NCI-H460 (cell line): ENCODE data around the gene MSGN1. TPM values are rescaled to one million over a fixed set of nuclear protein-coding genes. Genes with fewer than 3 reads are reported as not detected.

Experiments used
- DNase-seq: peaks from one replicate; pipeline ENCODE4 v3.0.0-alpha.2; 2016; ENCODE audit warnings: low read depth; ENCODE audit errors: extremely low read depth
- polyA plus RNA-seq: library from polyadenylated mRNA; depleted of rRNA; stranded (reverse); fragments of >200 nt; gene quantifications from 2 replicates; pipeline ENCODE4 v1.2.3, GENCODE V29; 2014; cell fraction: nucleus; rRNA removed
- total RNA-seq: library from RNA; depleted of rRNA; stranded (reverse); fragments of >200 nt; shearing (Covaris generic); gene quantifications from 2 replicates; pipeline ENCODE4 v1.2.3, GENCODE V29; 2014; rRNA removed

Gene MSGN1, protein sequence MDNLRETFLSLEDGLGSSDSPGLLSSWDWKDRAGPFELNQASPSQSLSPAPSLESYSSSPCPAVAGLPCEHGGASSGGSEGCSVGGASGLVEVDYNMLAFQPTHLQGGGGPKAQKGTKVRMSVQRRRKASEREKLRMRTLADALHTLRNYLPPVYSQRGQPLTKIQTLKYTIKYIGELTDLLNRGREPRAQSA
- total RNA-seq: not detected in 2 replicates
- polyA plus RNA-seq: not detected in 2 replicates

- no peak for DNase-seq
These were observed at the start of gene MSGN1 for GRCh38 chr2:17816396-17817245. Gene MSGN1 (plus strand): TSS chr2:17816460. CDS start chr2:17816519, 59 bp downstream.

DNA sequence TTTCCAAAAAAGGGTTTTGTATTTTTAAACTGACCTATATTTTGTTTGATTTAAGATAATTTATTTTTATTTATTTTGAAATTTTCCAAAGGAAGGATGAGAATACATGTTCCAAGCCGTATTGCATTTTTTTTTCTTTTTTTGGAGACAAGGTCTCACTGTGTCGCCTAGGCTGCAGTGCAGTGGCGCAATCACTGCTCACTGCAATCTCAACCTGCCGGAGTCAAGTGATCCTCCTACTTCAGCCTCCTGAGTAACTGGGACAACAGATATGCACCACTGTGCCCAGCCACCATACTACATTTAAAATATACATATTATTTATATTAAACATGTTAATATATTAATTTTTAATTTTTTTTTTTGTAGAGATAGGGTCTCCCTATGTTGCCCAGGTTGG is 47.4 kb upstream of the MSGN1 start:
- DNase-seq: no peak

DNA sequence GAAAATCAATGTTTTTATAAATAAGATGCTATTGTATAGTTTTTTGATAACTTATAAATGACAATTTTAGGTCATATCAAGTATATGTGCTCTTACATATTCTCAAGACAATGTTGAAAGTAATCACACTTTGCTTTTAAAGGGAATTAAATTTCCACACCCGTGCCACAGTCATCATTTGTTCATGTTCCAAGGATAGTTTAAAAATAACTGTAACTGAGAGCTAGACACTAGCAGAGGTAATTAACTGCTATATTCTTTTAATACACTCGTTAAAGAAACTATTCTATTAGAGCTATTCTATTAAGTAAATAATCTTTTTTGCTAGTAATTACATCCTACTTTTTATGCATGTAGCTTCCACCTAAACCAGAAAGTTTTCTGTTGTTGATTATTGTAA is 44.3 kb upstream of the MSGN1 start:
- no peak for DNase-seq

DNA sequence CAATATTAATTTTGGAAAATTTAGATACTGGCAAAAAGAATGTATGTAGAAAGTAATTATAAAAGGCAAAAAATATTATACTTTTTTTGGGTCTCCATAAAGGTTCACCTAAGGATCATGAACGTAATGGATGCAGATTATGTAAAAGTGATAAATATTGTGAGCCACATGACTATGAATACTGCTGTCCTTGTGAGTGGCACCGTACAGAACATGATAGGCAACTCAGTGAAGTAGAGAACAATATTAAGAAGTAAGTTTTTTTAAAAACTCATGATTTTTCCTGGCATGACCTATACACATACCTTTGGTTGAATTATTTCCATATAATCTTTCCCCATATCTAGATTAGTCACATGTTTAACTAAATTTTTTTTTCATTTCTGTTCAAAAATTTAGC is 43.7 kb upstream of the MSGN1 start:
- no peak for DNase-seq

DNA sequence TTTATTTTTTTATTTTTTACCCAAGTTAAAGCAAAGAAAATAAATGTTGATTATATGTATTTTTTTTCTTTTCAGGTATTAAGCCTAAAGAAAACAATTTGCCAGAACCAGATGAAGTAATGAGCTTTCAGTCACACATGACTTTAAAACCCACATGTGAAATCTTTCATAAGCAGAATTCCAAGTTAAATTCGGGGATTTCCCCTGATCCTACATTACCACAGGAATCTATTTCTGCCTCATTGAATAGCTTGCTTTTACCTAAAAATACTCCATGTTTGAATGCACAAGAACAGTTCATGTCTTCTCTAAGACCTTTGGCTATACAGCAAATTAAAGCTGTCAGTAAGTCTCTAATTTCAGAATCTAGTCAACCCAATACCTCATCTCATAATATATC is 35.7 kb upstream of the MSGN1 start:
- DNase-seq: no peak

- no peak for DNase-seq
These were observed 34.8 kb upstream of the MSGN1 start for GRCh38 chr2:17781482-17781881.

GRCh38 chr2:17786727-17787126 is 29.5 kb upstream of the MSGN1 start:
- no peak for DNase-seq

- no peak for DNase-seq
These were observed 27.5 kb upstream of the MSGN1 start for GRCh38 chr2:17788773-17789172.

DNA sequence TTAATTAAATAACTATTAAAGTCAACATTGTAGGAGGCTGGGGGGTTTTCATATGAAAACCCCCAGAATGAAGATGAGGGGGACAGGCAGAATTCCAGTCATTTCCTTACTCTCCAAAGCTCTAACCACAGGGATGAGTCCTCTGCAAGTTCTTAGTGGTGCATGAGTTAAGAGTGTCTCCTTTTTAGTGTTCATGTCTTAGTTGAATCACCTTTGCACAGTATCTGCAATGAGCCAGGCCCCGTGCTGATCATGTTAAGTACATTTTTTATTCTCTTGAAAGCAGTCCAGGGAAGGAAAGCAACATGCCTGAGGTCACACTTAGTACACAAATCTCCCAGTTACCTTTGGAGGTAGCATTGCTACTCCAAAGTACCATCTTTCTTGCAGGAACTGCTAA is 25.7 kb upstream of the MSGN1 start:
- no peak for DNase-seq

DNA sequence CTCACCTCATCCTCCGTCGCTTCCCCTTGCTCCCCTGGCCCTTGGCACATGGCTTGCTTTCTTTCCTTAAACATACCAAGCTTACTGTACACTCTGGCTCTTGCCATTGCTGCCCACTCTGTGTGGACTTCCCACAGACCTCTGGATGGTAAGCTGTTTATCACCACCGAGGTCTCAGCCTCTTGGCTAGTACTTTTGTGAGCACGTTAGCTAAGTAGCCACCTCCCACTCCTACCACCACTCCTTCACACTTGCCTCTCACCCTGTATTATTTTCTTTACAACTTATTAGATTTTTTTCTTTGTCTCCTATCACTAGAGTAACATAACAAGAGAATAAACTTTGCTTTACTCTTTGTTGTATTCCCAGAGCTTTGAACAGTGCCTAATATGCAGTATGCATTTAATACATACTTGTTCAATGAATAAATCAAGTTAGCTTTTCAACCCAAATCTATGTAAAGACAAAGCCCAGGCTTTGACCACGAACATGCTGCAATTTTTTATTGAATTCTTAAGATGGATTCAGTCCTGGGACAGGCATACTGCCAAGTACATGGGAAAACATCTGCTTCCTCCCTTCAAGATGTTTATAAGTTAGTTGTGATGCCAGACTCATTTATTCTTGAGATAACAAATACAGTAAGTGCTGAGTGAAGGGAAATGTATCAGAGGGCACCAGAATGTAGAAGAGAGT is 25.0 kb upstream of the MSGN1 start:
- no peak for DNase-seq

GRCh38 chr2:17791817-17792130 is 24.5 kb upstream of the MSGN1 start:
- DNase-seq: no peak

DNA sequence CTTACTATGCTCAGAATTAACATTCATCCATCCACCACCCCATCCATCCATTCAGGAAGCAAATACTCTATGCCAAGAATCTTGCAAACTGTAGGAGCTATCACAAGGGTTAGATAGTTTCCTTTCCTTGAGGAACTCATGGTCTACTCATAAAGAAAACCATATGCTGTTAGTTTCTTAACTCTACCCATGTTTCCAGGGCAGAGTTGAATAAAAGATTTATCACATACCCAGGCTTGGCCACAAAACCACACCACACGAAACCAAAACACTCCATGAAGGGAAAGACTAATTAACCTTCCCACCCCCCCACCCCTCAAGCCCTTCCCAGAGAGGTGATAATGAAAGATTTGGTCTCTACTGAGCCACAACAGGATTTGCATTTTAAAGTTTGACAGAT is 23.7 kb upstream of the MSGN1 start:
- no peak for DNase-seq

DNA sequence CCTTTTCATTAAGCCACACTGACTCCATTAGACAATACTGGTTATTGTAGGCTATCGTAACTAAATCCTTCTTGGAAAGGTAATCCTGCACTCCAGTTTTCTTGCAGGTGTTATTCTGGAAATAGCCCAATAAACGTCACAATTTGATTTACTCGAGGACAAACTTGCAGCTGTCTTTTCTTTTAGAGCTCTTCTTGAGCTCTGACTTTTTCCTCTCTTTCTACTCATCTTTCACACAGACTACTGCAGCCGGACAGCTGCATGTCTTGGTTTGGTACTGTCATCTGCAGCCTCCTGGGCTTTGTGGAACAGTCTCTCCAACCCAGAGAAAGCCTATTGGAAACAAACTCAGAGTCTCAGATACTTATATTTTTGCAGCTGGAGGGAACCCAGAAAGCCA is 23.0 kb upstream of the MSGN1 start:
- DNase-seq: no peak

GRCh38 chr2:17793803-17794354 is 22.4 kb upstream of the MSGN1 start:
- DNase-seq: no peak

DNA sequence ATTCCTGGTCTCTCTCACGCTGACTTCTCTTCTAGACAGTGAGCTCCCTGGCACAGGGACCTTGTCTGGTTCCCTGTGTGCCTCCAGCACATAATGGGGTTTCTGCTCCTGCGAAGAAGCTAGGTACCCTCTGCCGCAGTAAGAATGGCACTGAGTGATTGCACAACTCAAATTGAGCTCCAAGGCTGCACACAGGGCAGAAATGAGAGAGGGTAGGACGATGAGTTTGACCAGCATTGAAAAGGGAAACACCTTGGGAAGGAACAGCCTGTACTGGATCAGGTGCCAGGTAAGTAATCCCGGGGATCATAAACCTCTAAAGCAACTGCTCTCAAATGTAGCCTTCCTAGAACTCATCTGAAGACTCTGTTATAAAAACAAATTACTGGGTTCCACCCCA is 21.0 kb upstream of the MSGN1 start:
- DNase-seq: no peak

DNA sequence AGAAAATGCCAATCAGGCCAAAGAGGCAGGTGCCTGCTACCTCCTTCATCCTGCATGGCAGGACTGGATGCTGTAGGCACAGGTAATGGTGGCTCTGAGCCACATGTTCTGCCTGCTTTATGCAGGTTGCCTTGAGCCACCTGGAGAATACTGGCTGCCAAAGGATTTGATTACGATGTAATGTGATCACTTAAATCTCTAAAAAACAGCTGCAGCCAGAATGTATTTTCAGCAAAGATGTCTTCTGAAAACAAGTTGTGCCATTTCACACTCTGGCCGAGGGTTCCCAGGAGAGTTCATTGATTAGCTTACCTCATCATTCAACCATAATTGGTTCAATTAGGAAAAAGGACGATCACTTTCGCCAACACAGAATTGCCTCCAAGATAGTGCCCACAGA is 17.9 kb upstream of the MSGN1 start:
- DNase-seq: no peak

DNA sequence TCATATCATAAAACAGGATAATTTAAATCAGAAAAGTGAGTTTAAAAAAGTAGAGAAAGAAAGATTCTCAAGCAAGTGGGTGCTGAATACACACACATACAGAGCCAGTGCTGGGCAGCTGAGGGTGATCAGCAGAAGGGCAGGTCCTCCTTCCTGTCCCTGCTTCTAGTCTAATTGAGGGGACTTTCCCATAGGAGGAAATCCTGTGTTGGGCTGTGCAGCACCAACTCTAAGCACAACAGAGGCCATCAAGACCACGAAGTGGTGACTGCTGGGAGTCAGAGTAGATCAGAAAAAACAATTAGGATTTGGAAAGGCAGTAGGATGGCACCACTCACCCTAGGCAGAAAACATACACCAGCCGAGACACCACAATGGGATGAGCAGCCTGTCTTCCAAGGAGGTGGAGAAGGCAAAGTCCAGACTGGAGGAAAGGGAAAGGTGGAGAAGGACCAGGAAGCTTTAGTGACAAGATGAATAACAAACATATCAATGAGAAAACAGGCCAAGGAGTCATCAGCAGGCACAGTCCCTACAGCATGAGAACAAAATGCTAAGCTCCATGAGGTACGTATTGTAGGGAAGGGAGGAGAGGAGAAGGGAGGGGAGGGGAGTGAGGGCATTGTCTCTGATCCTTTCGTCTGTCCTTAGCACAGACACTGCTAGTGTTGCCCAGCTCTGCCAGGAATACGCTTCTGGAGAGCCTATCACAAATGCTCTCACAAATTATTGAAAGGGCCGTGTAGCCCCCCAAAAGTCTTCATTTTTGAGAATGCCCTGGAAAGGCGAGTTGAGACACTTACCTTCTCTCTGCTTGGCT is 16.7 kb upstream of the MSGN1 start:
- DNase-seq: no peak

DNA sequence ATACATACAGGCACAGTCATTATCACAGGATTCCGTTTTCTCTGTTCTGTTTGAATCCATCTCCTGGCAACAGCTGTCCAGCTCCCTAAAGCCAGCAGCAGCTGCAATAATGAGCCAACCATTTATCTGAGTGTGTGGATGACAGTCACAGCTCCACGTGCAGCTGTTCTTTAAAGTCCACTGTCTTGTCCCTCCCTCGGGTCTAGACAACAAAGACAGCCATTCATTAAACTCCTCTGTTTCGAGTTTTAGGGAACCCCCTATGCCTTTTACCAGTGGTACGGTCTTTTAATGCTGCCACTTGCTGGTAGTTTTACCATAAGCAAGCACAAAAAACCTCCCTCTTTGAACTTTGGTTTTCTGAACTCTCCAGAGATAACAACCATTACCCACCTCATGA is 16.0 kb upstream of the MSGN1 start:
- DNase-seq: no peak

GRCh38 chr2:17800693-17801458 is 15.4 kb upstream of the MSGN1 start:
- DNase-seq: no peak

DNA sequence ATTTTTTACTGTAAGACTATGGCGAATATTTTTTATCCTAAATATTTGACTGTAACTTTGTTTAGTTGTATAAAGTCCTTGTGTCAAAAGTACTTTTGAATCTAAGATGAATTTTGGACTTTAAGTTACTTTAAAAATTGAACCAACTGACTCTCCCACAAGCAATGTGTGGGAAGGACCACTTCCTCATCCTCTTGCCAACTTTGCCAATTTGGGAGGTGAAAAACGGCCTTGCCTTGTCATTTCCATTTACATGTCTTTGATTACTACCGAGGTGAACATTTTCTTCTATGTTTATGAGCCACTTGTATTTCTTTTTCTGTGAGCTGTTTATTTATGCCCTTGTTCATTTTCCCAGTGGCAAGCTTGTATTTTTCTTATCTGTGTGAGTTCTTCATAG is 12.8 kb upstream of the MSGN1 start:
- no peak for DNase-seq
